ENCODE results near the gene LIFR. TPM values are rescaled to one million over a fixed set of nuclear protein-coding genes. Genes with fewer than 3 reads are reported as not detected.

The LIFR gene
- total RNA-seq, 1 donor from 2014 or later, result 58.0 TPM

DNA sequence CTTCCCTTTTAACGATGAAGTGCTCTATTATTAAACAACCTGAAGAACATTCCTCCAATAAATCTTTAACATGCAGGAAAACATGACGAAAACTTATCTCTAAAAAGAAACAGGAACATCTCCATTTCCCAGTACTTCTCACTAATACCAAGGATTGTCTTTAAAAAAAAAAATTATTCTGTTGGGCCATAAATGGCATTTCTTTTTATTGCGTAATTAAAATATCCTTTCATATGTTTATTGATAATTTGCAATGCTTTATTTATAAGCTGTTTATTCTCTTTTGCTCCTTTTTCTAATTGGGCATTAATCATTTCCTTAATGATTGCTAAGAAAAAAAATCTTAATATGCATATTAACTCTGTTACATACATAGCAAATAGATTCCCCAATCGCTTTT is 18.9 kb downstream of the LIFR start:
- no peaks in the 10 kb centered on the region for H3K36me3 Mint-ChIP-seq
- no peaks in the 10 kb centered on the region for H3K27me3 Mint-ChIP-seq (ENCODE audit: low read depth)
- peaks cover 32% of the 10 kb centered on the region for H3K4me1 Mint-ChIP-seq
- H3K9me3 Mint-ChIP-seq, result no peaks in the 10 kb centered on the region
- no peak overlapping the region for H3K4me3 Mint-ChIP-seq
- TF ChIP-seq, protein P1, sequence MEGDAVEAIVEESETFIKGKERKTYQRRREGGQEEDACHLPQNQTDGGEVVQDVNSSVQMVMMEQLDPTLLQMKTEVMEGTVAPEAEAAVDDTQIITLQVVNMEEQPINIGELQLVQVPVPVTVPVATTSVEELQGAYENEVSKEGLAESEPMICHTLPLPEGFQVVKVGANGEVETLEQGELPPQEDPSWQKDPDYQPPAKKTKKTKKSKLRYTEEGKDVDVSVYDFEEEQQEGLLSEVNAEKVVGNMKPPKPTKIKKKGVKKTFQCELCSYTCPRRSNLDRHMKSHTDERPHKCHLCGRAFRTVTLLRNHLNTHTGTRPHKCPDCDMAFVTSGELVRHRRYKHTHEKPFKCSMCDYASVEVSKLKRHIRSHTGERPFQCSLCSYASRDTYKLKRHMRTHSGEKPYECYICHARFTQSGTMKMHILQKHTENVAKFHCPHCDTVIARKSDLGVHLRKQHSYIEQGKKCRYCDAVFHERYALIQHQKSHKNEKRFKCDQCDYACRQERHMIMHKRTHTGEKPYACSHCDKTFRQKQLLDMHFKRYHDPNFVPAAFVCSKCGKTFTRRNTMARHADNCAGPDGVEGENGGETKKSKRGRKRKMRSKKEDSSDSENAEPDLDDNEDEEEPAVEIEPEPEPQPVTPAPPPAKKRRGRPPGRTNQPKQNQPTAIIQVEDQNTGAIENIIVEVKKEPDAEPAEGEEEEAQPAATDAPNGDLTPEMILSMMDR (IDR thresholded peaks at IDR 0.05; ENCODE audit: unreplicated experiment), result no peak
- no peak for DNase-seq (ENCODE audit: low spot score in 2 of 2, unreplicated experiment in 2 of 2)
- H3K27ac Mint-ChIP-seq, result no peak overlapping the region

GRCh38 chr5:38536968-38537367 is 19.5 kb downstream of the LIFR start:
- H3K4me1 Mint-ChIP-seq, result peaks cover 32% of the 10 kb centered on the region
- no peaks in the 10 kb centered on the region for H3K9me3 Mint-ChIP-seq
- DNase-seq (ENCODE audit: low spot score in 2 of 2, unreplicated experiment in 2 of 2), result no peak
- H3K4me3 Mint-ChIP-seq, result no peak overlapping the region
- H3K27ac Mint-ChIP-seq, result no peak overlapping the region
- TF ChIP-seq, protein P1 (IDR thresholded peaks at IDR 0.05; ENCODE audit: unreplicated experiment), result no peak
- no peaks in the 10 kb centered on the region for H3K36me3 Mint-ChIP-seq
- H3K27me3 Mint-ChIP-seq (ENCODE audit: low read depth), result no peaks in the 10 kb centered on the region

- Mint-ChIP-seq H3K4me3 (no peak overlapping the region), H3K27me3 (ENCODE audit: low read depth) (no peaks in the 10 kb centered on the region), H3K4me1 (peaks cover 28% of the 10 kb centered on the region), H3K9me3 (peaks cover 8% of the 10 kb centered on the region), H3K36me3 (peaks cover 2% of the 10 kb centered on the region), H3K27ac (no peak overlapping the region)
- no peak for DNase-seq (ENCODE audit: low spot score in 2 of 2, unreplicated experiment in 2 of 2)
- TF ChIP-seq, protein P1 (IDR thresholded peaks at IDR 0.05; ENCODE audit: unreplicated experiment), result no peak
Measured at GRCh38 chr5:38535845-38536244, 20.6 kb downstream of the LIFR start.

DNA sequence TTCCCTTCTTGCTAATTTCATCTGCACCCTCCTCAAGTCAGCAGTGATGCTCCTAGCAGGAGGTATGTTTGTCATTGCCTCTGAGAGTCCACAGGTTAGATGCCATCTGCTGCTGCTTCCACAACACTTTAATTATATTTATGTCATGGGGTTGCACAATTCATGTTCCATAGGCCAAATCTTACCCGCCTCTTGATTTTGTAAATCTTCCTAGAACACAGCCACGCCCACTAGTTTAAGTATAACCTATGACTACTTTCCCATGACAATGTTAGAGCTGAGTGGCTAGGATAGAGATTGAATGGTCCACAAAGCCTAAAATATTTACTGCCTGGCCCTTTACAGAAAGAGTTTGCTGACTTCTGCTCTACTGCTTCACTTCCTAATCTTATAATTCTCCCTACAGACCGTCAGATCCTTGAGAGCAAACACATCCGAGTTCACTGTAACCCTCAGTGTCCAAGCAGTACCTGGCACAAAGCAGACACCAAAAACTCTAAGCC is 21.1 kb downstream of the LIFR start:
- Mint-ChIP-seq H3K4me1 (peaks cover 27% of the 10 kb centered on the region), H3K4me3 (no peak overlapping the region), H3K27me3 (ENCODE audit: low read depth) (no peaks in the 10 kb centered on the region), H3K27ac (no peak overlapping the region), H3K36me3 (peaks cover 2% of the 10 kb centered on the region), H3K9me3 (peaks cover 8% of the 10 kb centered on the region)
- TF ChIP-seq, protein P1 (IDR thresholded peaks at IDR 0.05; ENCODE audit: unreplicated experiment), result no peak
- no peak for DNase-seq (ENCODE audit: low spot score in 2 of 2, unreplicated experiment in 2 of 2)

- Mint-ChIP-seq H3K4me1 (peaks cover 23% of the 10 kb centered on the region), H3K9me3 (peaks cover 8% of the 10 kb centered on the region), H3K27ac (no peak overlapping the region), H3K4me3 (no peak overlapping the region), H3K27me3 (ENCODE audit: low read depth) (no peaks in the 10 kb centered on the region), H3K36me3 (peaks cover 2% of the 10 kb centered on the region)
- DNase-seq (ENCODE audit: low spot score in 2 of 2, unreplicated experiment in 2 of 2), result no peak
- TF ChIP-seq, protein P1 (IDR thresholded peaks at IDR 0.05; ENCODE audit: unreplicated experiment), result no peak
Measured at GRCh38 chr5:38534156-38534453, 22.3 kb downstream of the LIFR start.
